Bronchial epithelial cell (primary cell): ENCODE data around the gene SCLY. TPM values are rescaled to one million over a fixed set of nuclear protein-coding genes. Genes with fewer than 3 reads are reported as not detected.
"Not testable (repeated sequence)": the region's sequence is repeated elsewhere in the genome, so short reads cannot be mapped to it uniquely, and the experiment has no call there.

ENCODE experiments used
- DNase-seq: peaks from one replicate; pipeline ENCODE4 v3.0.0-alpha.2; 2010; ENCODE audit warnings: low read depth
- FAIRE-seq: peaks from 2 replicates; lab custom pipeline; 2011; peaks lifted over from hg19 to GRCh38; lab: Jason Lieb, UNC
- H3K27me3 ChIP-seq: 2 replicates; pipeline ENCODE4 v1.5.1; 2011; ENCODE audit warnings: low read length; ENCODE audit not compliant: control insufficient read depth, insufficient read depth
- H3K36me3 ChIP-seq: 2 replicates; pipeline ENCODE4 v1.5.1; 2011; ENCODE audit warnings: low read length; ENCODE audit not compliant: control insufficient read depth, insufficient read depth
- H3K4me3 ChIP-seq: 2 replicates; pipeline ENCODE4 v1.5.1; 2011; ENCODE audit warnings: mild to moderate bottlenecking, low read depth, low read length, control low read depth
- total RNA-seq: library from RNA; depleted of rRNA; stranded (reverse); fragments of >200 nt; gene quantifications from 2 replicates; pipeline ENCODE4 v1.2.1, GENCODE V29; 2014
- TF ChIP-seq, protein P1 (sequence below): IDR thresholded peaks from 2 replicates; pipeline ENCODE4 v1.5.1; 2011; ENCODE audit warnings: mild to moderate bottlenecking, moderate library complexity, low read length, control low read depth, inconsistent platforms; ENCODE audit not compliant: insufficient read depth, severe bottlenecking

SCLY gene
- total RNA-seq, 1 donor from 2014 or later, result 12.6 TPM

DNA sequence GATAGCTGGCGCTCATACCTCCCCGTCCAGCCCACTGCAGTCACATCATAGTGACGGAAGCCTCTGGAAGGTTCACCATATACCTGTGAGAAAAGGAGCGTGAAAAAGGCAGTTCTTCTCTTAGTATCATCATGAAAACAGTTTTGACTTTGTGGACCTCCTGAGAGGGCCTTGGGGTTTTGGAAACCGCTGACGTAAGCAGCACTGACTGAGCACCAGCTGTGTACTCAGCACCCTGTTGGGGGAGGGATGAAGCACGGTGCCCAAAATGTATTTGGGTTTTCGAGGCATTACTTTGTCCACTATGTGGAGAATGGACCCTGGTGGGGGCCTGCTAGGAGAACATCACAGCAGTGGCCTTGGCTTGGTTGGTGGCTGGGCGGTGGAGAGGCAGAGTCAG lies 5.4 kb downstream of the SCLY start:
- peaks cover 10% of the 10 kb centered on the region for H3K36me3 ChIP-seq
- no peaks in the 10 kb centered on the region for H3K27me3 ChIP-seq
- no peak for FAIRE-seq
- TF ChIP-seq, protein P1, sequence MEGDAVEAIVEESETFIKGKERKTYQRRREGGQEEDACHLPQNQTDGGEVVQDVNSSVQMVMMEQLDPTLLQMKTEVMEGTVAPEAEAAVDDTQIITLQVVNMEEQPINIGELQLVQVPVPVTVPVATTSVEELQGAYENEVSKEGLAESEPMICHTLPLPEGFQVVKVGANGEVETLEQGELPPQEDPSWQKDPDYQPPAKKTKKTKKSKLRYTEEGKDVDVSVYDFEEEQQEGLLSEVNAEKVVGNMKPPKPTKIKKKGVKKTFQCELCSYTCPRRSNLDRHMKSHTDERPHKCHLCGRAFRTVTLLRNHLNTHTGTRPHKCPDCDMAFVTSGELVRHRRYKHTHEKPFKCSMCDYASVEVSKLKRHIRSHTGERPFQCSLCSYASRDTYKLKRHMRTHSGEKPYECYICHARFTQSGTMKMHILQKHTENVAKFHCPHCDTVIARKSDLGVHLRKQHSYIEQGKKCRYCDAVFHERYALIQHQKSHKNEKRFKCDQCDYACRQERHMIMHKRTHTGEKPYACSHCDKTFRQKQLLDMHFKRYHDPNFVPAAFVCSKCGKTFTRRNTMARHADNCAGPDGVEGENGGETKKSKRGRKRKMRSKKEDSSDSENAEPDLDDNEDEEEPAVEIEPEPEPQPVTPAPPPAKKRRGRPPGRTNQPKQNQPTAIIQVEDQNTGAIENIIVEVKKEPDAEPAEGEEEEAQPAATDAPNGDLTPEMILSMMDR, result no peak
- DNase-seq, result no peak
- no peak overlapping the region for H3K4me3 ChIP-seq

DNA sequence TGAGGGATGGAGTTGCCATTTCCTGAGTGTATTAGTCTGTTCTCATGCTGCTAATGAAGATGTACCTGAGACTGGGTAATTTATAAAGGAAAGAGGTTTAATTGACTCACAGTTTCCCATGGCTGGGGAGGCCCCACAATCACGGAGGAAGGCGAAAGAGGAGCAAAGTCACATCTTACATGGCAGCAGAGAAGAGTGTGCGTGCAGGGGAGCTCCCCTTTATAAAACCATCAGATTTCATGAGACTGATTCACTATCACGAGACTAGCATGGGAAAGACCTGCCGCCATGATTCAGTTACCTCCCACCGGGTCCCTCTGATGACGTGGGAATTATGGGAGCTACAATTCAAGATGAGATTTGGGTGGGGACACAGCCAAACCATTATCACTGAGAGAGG lies 5.9 kb downstream of the SCLY start:
- H3K36me3 ChIP-seq, H3K27me3 ChIP-seq, FAIRE-seq, H3K4me3 ChIP-seq, DNase-seq: not testable (repeated sequence)

DNA sequence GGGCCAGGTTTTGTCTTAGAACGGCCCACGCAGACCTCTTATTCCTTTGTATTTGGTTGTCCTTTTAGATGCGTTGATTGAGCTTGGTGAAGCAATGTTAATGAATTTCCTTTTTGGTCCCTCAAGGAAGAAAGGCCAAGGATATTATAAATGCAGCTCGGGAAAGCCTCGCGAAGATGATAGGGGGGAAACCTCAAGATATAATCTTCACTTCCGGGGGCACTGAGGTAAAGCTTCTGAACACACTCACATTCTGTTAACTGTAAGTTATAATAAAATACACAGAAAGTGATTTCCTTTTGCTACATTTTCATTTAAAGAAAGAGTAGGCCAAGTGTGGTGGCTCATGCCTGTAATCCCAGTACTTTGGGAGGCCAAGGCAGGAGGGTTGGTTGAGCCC lies 7.1 kb downstream of the SCLY start:
- no peak for FAIRE-seq
- Histone ChIP-seq H3K4me3 (no peak overlapping the region), H3K27me3 (no peaks in the 10 kb centered on the region), H3K36me3 (peaks cover 10% of the 10 kb centered on the region)
- TF ChIP-seq, protein P1, result no peak
- DNase-seq, result no peak

DNA sequence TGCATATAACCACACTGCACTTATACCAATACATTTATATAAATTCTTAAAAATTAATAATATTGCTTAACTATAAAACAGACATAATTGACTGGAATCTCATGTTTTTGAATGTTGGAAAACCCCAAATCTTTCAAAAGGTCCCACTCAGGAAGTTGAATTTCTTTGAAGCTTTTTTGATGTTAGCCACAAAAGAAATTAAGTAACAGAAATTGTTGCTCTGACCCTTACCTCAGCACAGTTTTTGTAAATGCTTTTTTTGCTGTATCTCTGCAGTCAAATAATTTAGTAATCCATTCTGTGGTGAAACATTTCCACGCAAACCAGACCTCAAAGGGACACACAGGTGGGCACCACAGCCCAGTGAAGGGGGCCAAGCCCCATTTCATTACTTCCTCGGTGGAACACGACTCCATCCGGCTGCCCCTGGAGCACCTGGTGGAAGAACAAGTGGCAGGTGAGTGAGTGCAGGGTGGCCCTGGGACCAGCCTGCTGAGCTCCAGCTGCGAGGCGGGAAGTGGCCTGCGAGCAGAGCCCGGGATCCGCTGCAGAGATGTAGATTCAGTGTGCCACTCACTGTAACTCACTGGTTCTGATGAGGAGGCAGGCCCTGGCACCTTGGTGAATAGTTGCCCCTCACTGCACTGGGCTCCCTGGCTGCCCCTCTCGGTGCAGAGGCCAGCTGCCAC lies 8.4 kb downstream of the SCLY start:
- Histone ChIP-seq H3K27me3 (no peaks in the 10 kb centered on the region), H3K4me3 (no peak overlapping the region), H3K36me3 (peaks cover 10% of the 10 kb centered on the region)
- no peak for FAIRE-seq
- TF ChIP-seq, protein P1, result no peak
- no peak for DNase-seq

DNA sequence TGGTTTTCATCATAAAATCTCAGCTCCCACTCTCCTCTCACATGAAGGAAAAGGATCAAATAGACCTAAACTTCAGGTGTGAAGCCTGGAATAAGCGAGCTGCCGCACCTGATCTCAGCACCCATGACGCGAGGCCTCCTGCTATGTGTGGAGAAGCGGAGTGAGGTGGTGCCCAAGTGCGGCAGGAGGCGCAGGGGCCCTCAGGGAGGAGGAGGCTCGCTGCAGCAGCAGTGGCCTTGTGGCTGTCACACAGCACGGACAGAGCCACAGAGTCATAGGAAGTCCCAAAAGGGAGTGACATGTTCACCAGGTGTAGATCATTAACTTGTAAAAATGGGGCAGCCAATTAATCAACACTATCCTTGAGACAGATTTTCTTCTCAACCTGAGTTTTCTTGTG lies 9.1 kb downstream of the SCLY start:
- H3K27me3 ChIP-seq, result no peaks in the 10 kb centered on the region
- TF ChIP-seq, protein P1, result no peak
- no peak overlapping the region for H3K4me3 ChIP-seq
- FAIRE-seq (no peak), DNase-seq (no peak)
- peaks cover 10% of the 10 kb centered on the region for H3K36me3 ChIP-seq

DNA sequence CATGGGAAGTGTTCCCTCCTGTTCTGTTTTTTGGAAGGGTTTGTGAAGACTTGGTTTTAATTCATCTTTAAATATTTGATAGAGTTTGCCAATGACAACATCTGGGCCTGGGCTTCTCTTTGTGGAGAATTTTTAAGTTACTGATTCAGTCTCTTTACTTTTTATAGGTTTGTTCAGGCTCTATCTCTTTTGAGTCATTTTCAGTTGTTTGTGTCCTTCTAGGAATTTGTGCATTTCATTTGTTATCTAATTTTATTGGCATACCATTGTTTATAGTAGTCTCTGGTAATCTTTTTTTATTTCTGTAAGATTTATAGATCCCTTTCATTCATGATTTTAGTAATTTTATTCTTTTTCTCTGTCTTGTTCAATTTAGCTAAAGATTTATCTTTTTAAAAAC lies 14.6 kb downstream of the SCLY start:
- TF ChIP-seq, protein P1, result no peak
- Histone ChIP-seq H3K4me3 (no peak overlapping the region), H3K27me3 (no peaks in the 10 kb centered on the region), H3K36me3 (no peaks in the 10 kb centered on the region)
- FAIRE-seq, result no peak
- DNase-seq, result no peak
